H1 (cell line): Measurements from ENCODE around the gene KRT3. TPM values are rescaled to one million over a fixed set of nuclear protein-coding genes. Genes with fewer than 3 reads are reported as not detected.

Source experiments
- CBX5 ChIP-seq: fragments of 300-800, 300-1000 bp; sonication (generic); IDR thresholded peaks from 2 replicates; pipeline ENCODE4 v1.7.1; 2016; ENCODE audit warnings: antibody characterized with exemption, low read length, low read depth
- CREB1 ChIP-seq: IDR thresholded peaks from 2 replicates; pipeline ENCODE4 v1.6.1; 2012; ENCODE audit warnings: inconsistent platforms
- CTBP2 ChIP-seq: IDR thresholded peaks from 2 replicates; pipeline ENCODE4 v1.7.0; 2011; ENCODE audit warnings: borderline replicate concordance, mild to moderate bottlenecking, moderate library complexity, mixed read lengths, low read length; ENCODE audit not compliant: insufficient read depth, insufficient read length
- KDM5A ChIP-seq: fragments of 200-600 bp; IDR thresholded peaks from 2 replicates; pipeline ENCODE4 v1.7.1; 2012; ENCODE audit warnings: mild to moderate bottlenecking, low read length, inconsistent platforms, mixed read lengths
- POLR2A ChIP-seq, 2 experiments: IDR thresholded peaks; 1 replicate in 1 of 2; 2 replicates in 1 of 2; pipeline ENCODE4 v1.6.1; 2011; ENCODE audit warnings: low read depth in 2 of 2, low read length in 2 of 2, mild to moderate bottlenecking in 2 of 2; ENCODE audit errors: control extremely low read depth in 1 of 2
- RFX5 ChIP-seq: IDR thresholded peaks from 2 replicates; pipeline ENCODE4 v1.6.1; 2011; ENCODE audit warnings: low read depth, low read length, improper control_type of control experiment, borderline replicate concordance
- SP4 ChIP-seq: IDR thresholded peaks from 2 replicates; pipeline ENCODE4 v1.6.1; 2012; ENCODE audit warnings: low read length, inconsistent platforms
- TEAD4 ChIP-seq: IDR thresholded peaks from 2 replicates; pipeline ENCODE4 v1.6.1; 2012; ENCODE audit warnings: low read depth, low read length, inconsistent platforms, mixed read lengths
- polyA plus RNA-seq, 7 experiments: library from polyadenylated mRNA; depleted of rRNA in 3 of 7; stranded (reverse) in 5 of 7; unstranded in 2 of 7; fragments of >200 nt in 5 of 7; fragments of 200-250 nt in 2 of 7; gene quantifications; 1 replicate in 5 of 7; 2 replicates in 1 of 7; 4 replicates in 1 of 7; pipeline versions ENCODE4 v1.2.1 to v1.2.3, GENCODE V29; 2011 to 2013; ENCODE audit warnings: missing spikeins in 2 of 7, mixed read lengths in 2 of 7
- total RNA-seq: library from RNA; stranded (reverse); fragmentation: NEBNext Ultra II Directional; extraction: Animal tissue kit (Norgen Biotek cat#: 25700); gene quantifications from 2 replicates; pipeline ENCODE4 v1.2.1, GENCODE V29; 2021
- TF ChIP-seq, protein P1 (sequence below): fragments of 300-600 bp; sonication (generic); IDR thresholded peaks from 2 replicates; pipeline ENCODE4 v1.7.1; 2012; ENCODE audit warnings: low read length, moderate library complexity, mild to moderate bottlenecking, inconsistent platforms; ENCODE audit not compliant: insufficient replicate concordance
- TF ChIP-seq, protein P2 (sequence below), 3 experiments: IDR thresholded peaks; 1 replicate in 2 of 3; 2 replicates in 1 of 3; pipeline versions ENCODE4 v1.5.1 to v1.6.1; 2011; ENCODE audit warnings: low read length in 3 of 3, mild to moderate bottlenecking in 3 of 3, inconsistent platforms in 2 of 3, low read depth in 1 of 3, moderate library complexity in 1 of 3; ENCODE audit not compliant: insufficient read depth in 1 of 3; ENCODE audit errors: control extremely low read depth in 1 of 3

The KRT3 gene
- total and polyA plus RNA-seq, 2 of the 8 experiments (the other 6 are each of a cell fraction or from before 2014, with no cell fraction given), result not detected

DNA sequence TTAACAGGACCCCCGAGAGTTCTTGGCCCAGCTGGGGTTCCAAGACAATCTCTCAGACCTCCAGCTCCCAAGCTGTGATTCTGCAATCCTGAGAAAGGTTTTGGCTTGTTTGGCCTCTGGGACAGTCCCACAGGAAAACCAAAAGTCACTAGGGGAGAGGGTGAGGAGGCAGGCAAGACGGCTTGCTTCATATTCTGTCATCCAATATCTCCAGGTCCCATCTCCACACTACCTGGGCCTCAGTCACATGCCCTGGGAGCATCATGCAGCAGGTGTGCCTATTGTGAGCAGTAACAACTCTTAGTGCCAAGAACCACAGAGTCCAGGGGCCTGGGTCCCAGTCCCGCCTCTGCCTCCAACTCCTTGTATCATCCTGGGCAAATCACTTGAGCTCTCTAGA is 36.5 kb upstream of the KRT3 start (continued):
- TF ChIP-seq, protein P1, sequence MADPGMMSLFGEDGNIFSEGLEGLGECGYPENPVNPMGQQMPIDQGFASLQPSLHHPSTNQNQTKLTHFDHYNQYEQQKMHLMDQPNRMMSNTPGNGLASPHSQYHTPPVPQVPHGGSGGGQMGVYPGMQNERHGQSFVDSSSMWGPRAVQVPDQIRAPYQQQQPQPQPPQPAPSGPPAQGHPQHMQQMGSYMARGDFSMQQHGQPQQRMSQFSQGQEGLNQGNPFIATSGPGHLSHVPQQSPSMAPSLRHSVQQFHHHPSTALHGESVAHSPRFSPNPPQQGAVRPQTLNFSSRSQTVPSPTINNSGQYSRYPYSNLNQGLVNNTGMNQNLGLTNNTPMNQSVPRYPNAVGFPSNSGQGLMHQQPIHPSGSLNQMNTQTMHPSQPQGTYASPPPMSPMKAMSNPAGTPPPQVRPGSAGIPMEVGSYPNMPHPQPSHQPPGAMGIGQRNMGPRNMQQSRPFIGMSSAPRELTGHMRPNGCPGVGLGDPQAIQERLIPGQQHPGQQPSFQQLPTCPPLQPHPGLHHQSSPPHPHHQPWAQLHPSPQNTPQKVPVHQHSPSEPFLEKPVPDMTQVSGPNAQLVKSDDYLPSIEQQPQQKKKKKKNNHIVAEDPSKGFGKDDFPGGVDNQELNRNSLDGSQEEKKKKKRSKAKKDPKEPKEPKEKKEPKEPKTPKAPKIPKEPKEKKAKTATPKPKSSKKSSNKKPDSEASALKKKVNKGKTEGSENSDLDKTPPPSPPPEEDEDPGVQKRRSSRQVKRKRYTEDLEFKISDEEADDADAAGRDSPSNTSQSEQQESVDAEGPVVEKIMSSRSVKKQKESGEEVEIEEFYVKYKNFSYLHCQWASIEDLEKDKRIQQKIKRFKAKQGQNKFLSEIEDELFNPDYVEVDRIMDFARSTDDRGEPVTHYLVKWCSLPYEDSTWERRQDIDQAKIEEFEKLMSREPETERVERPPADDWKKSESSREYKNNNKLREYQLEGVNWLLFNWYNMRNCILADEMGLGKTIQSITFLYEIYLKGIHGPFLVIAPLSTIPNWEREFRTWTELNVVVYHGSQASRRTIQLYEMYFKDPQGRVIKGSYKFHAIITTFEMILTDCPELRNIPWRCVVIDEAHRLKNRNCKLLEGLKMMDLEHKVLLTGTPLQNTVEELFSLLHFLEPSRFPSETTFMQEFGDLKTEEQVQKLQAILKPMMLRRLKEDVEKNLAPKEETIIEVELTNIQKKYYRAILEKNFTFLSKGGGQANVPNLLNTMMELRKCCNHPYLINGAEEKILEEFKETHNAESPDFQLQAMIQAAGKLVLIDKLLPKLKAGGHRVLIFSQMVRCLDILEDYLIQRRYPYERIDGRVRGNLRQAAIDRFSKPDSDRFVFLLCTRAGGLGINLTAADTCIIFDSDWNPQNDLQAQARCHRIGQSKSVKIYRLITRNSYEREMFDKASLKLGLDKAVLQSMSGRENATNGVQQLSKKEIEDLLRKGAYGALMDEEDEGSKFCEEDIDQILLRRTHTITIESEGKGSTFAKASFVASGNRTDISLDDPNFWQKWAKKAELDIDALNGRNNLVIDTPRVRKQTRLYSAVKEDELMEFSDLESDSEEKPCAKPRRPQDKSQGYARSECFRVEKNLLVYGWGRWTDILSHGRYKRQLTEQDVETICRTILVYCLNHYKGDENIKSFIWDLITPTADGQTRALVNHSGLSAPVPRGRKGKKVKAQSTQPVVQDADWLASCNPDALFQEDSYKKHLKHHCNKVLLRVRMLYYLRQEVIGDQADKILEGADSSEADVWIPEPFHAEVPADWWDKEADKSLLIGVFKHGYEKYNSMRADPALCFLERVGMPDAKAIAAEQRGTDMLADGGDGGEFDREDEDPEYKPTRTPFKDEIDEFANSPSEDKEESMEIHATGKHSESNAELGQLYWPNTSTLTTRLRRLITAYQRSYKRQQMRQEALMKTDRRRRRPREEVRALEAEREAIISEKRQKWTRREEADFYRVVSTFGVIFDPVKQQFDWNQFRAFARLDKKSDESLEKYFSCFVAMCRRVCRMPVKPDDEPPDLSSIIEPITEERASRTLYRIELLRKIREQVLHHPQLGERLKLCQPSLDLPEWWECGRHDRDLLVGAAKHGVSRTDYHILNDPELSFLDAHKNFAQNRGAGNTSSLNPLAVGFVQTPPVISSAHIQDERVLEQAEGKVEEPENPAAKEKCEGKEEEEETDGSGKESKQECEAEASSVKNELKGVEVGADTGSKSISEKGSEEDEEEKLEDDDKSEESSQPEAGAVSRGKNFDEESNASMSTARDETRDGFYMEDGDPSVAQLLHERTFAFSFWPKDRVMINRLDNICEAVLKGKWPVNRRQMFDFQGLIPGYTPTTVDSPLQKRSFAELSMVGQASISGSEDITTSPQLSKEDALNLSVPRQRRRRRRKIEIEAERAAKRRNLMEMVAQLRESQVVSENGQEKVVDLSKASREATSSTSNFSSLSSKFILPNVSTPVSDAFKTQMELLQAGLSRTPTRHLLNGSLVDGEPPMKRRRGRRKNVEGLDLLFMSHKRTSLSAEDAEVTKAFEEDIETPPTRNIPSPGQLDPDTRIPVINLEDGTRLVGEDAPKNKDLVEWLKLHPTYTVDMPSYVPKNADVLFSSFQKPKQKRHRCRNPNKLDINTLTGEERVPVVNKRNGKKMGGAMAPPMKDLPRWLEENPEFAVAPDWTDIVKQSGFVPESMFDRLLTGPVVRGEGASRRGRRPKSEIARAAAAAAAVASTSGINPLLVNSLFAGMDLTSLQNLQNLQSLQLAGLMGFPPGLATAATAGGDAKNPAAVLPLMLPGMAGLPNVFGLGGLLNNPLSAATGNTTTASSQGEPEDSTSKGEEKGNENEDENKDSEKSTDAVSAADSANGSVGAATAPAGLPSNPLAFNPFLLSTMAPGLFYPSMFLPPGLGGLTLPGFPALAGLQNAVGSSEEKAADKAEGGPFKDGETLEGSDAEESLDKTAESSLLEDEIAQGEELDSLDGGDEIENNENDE, result no peak
- TF ChIP-seq CBX5 (no peak), KDM5A (no peak), RFX5 (no peak), TEAD4 (no peak), POLR2A (IDR thresholded peaks at IDR 0.05; ENCODE audit: control extremely low read depth in 1 of 2, low read depth in 2 of 2, low read length in 2 of 2) (no peak), CREB1 (no peak), CTBP2 (no peak), SP4 (no peak)
- TF ChIP-seq, protein P2, sequence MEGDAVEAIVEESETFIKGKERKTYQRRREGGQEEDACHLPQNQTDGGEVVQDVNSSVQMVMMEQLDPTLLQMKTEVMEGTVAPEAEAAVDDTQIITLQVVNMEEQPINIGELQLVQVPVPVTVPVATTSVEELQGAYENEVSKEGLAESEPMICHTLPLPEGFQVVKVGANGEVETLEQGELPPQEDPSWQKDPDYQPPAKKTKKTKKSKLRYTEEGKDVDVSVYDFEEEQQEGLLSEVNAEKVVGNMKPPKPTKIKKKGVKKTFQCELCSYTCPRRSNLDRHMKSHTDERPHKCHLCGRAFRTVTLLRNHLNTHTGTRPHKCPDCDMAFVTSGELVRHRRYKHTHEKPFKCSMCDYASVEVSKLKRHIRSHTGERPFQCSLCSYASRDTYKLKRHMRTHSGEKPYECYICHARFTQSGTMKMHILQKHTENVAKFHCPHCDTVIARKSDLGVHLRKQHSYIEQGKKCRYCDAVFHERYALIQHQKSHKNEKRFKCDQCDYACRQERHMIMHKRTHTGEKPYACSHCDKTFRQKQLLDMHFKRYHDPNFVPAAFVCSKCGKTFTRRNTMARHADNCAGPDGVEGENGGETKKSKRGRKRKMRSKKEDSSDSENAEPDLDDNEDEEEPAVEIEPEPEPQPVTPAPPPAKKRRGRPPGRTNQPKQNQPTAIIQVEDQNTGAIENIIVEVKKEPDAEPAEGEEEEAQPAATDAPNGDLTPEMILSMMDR (IDR thresholded peaks at IDR 0.05; ENCODE audit: control extremely low read depth in 1 of 3, insufficient read depth in 1 of 3, low read depth in 1 of 3, low read length in 3 of 3), result no peak
